Suprapubic skin (tissue), 4 donors: ENCODE results near the gene LMX1A. TPM values are rescaled to one million over a fixed set of nuclear protein-coding genes. Genes with fewer than 3 reads are reported as not detected.

Experiments
- DNase-seq, 2 donors: peaks; one replicate each; pipeline ENCODE4 v3.0.0-alpha.2; 2019; ENCODE audit warnings: low spot score in 2 of 2
- H3K27ac ChIP-seq: fragments of 200-600 bp; sonication (generic); one replicate; pipeline ENCODE4 v1.5.1; 2019
- H3K27me3 ChIP-seq: fragments of 200-600 bp; sonication (generic); one replicate; pipeline ENCODE4 v1.5.1; 2019
- H3K36me3 ChIP-seq: fragments of 200-600 bp; sonication (generic); one replicate; pipeline ENCODE4 v1.5.1; 2019
- H3K4me1 ChIP-seq: fragments of 200-600 bp; sonication (generic); one replicate; pipeline ENCODE4 v1.5.1; 2019
- H3K4me3 ChIP-seq: fragments of 200-600 bp; sonication (generic); one replicate; pipeline ENCODE4 v1.5.1; 2019; ENCODE audit warnings: mild to moderate bottlenecking
- H3K9me3 ChIP-seq: fragments of 200-600 bp; sonication (generic); one replicate; pipeline ENCODE4 v1.5.1; 2019
- EP300 ChIP-seq: sonication (generic); formaldehyde crosslinking; IDR thresholded peaks from one replicate; pipeline ENCODE4 v1.6.1; 2017; ENCODE audit warnings: antibody characterized with exemption
- POLR2A ChIP-seq, 2 donors: fragments of 450-650 bp; IDR thresholded peaks; one replicate each; pipeline ENCODE4 v1.6.1; 2017; ENCODE audit warnings: antibody characterized with exemption in 2 of 2, mild to moderate bottlenecking in 2 of 2, moderate library complexity in 2 of 2
- POLR2AphosphoS5 ChIP-seq, 3 donors: sonication (generic); formaldehyde crosslinking; IDR thresholded peaks; one replicate each; pipeline ENCODE4 v1.6.1; 2017; ENCODE audit warnings: antibody characterized with exemption in 3 of 3
- WGBS: methylation state at CpG from one replicate; pipeline ENCODE4 v1.1.5; 2018; 5-methylcytosine and 5-hydroxymethylcytosine counted together
- total RNA-seq, 4 donors: library from RNA; depleted of rRNA; stranded (reverse); fragments of >200 nt; gene quantifications; one replicate each; pipeline ENCODE4 v1.1.0, GENCODE V29; 2016
- TF ChIP-seq, protein P1 (sequence below), 2 donors: fragments of 200-600 bp in 1 of 2; fragments of 450-650 bp in 1 of 2; sonication (generic) in 1 of 2; IDR thresholded peaks; one replicate each; pipeline ENCODE4 v1.5.1; 2016 to 2019; ENCODE audit warnings: antibody characterized with exemption in 2 of 2, mild to moderate bottlenecking in 1 of 2, moderate library complexity in 1 of 2

The LMX1A gene
- total RNA-seq, 4 donors from 2014 or later: 0.44 TPM; not detected in 3

DNA sequence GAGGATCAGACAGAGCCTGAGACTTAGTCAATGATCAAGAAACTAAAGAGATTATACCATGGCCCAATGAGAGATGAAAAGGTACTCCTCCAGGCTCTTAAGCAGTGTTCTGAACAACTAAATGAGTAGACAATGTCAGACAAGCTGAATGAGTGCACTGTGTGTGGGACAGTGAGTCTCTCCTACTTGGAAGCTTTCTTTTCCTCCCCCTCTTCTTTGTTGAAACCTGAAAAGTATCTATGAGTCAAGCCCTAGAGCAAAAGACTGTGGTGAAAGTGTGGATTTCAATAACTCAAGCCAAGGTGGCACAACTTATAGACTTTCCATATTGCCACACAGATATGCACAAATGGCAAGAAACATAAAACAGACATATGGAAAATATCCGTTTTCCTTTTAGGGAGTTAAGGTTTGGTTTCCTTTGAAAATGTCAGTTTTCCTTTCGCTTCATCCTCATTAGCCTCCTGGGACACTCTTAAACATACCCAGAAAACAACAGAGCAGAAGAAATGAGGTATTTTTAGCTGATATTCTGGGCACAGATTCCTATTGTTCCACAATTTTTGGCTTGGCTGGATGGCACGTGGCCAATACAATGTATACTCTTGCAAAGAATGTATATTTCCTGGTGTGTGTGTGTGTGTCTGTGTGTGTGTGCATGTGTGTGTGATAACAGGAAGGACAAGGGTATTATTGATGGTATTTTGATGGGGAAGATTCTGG is 96.6 kb downstream of the LMX1A start:
- no peaks in the 10 kb centered on the region for H3K36me3 ChIP-seq
- TF ChIP-seq, protein P1, sequence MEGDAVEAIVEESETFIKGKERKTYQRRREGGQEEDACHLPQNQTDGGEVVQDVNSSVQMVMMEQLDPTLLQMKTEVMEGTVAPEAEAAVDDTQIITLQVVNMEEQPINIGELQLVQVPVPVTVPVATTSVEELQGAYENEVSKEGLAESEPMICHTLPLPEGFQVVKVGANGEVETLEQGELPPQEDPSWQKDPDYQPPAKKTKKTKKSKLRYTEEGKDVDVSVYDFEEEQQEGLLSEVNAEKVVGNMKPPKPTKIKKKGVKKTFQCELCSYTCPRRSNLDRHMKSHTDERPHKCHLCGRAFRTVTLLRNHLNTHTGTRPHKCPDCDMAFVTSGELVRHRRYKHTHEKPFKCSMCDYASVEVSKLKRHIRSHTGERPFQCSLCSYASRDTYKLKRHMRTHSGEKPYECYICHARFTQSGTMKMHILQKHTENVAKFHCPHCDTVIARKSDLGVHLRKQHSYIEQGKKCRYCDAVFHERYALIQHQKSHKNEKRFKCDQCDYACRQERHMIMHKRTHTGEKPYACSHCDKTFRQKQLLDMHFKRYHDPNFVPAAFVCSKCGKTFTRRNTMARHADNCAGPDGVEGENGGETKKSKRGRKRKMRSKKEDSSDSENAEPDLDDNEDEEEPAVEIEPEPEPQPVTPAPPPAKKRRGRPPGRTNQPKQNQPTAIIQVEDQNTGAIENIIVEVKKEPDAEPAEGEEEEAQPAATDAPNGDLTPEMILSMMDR (IDR thresholded peaks at IDR 0.05): no peak
- TF ChIP-seq EP300: no peak
- no peak for TF ChIP-seq POLR2A (IDR thresholded peaks at IDR 0.05)
- TF ChIP-seq POLR2AphosphoS5 (IDR thresholded peaks at IDR 0.05): no peak
- peaks cover 3% of the 10 kb centered on the region for H3K4me1 ChIP-seq
- no peaks in the 10 kb centered on the region for H3K9me3 ChIP-seq
- WGBS: 49% methylated on average over 3 of the region's 3 CpGs
- H3K4me3 ChIP-seq: no peak overlapping the region
- no peak overlapping the region for H3K27ac ChIP-seq
- DNase-seq: no peak
- no peaks in the 10 kb centered on the region for H3K27me3 ChIP-seq

DNA sequence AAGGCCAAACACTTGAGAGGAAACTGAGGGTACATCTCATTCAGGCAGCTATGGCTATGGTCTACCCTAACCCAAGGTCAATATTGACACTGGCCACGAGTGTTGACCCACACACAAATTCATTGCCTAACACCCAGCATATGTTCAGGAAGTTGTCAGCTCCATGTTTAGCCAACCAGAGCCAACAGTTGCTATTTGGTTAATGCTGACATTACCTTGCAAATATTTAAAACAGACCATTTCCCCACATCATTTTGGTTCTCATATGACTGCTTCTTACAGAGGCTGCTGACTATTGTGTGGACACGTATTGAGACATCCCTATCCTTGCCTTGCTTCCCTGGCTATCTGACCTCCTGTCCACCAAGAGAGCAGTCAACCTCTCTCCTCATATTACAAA is 97.3 kb downstream of the LMX1A start:
- H3K27ac ChIP-seq: no peak overlapping the region
- TF ChIP-seq POLR2AphosphoS5 (IDR thresholded peaks at IDR 0.05): no peak
- no peak for TF ChIP-seq POLR2A (IDR thresholded peaks at IDR 0.05)
- no peak for TF ChIP-seq EP300
- TF ChIP-seq, protein P1 (IDR thresholded peaks at IDR 0.05): no peak
- H3K9me3 ChIP-seq: no peaks in the 10 kb centered on the region
- no peak overlapping the region for H3K4me3 ChIP-seq
- H3K4me1 ChIP-seq: peaks cover 3% of the 10 kb centered on the region
- WGBS: 63% methylated on average over 2 of the region's 2 CpGs
- no peaks in the 10 kb centered on the region for H3K36me3 ChIP-seq
- DNase-seq: no peak
- no peaks in the 10 kb centered on the region for H3K27me3 ChIP-seq

DNA sequence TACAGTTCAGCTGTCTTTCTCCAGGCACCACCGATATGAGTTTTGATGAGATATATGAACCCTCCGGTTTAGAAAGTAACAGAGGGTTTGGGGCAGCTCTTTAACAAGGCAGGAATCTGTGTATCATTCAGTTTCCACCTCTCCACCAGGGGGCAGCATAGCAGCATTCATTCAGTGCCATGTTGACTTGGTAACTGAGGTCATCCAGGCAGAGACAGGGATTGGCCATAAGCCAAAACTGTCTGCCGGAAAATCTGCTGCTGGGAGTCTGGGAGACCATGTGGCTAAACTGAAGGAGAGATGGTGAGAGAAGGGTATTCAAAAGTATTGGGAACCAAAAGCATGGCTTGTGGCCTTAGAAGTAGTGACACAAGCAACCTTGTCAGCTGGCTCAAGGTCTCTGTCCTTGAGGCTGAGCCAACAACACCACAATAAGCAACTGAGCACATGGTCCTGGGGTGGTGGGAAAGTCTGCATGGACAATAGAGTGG is 98.5 kb downstream of the LMX1A start:
- WGBS: 30% methylated on average over 3 of the region's 3 CpGs
- DNase-seq: peak; percentile 79 to 83
- no peaks in the 10 kb centered on the region for H3K27me3 ChIP-seq

DNA sequence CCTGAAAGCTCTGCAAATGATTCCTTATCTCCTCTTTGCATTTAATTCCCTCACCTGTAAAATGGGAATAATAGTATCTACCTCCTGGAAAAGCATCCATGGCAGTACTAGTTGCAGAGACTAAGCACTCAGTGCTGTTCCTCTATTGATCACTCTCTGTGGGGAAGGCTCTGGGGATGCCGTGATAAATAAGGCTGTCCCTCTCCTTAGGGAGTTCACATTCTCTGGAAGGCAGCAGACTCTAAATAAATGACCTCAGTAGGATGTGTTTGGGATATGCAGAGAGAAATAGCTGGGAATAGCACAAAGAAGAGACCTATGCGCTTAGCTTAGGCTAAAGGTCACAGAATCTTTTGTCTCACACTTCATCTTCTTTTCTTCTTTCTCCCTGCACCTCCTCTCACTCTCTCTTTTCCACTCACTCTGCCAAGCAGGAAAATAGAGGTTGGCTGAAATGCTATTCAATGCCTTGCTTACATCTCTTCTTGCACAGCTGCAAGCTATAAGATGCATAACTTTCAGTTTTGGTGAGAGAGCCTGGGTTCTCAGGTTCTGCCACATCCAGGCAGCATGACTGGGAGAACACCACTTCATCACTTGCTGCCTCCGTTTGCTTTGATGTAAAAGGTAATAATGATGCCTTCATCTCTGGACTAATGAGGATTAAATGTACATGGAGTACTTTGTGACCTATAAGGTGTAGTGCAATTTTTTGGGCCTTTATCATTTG is 101.5 kb downstream of the LMX1A start:
- no peaks in the 10 kb centered on the region for H3K36me3 ChIP-seq
- peaks cover 3% of the 10 kb centered on the region for H3K4me1 ChIP-seq
- no peaks in the 10 kb centered on the region for H3K27me3 ChIP-seq
- WGBS: 73% methylated on average over 3 of the region's 3 CpGs
- TF ChIP-seq POLR2AphosphoS5 (IDR thresholded peaks at IDR 0.05): no peak
- TF ChIP-seq POLR2A (IDR thresholded peaks at IDR 0.05): no peak
- no peak for DNase-seq
- no peak overlapping the region for H3K4me3 ChIP-seq
- no peaks in the 10 kb centered on the region for H3K9me3 ChIP-seq
- H3K27ac ChIP-seq: no peak overlapping the region

More for the DNA sequence above, 98.5 kb downstream of the LMX1A start:
- no peaks in the 10 kb centered on the region for H3K9me3 ChIP-seq
- H3K4me1 ChIP-seq: peaks cover 3% of the 10 kb centered on the region
- no peak overlapping the region for H3K27ac ChIP-seq
- TF ChIP-seq, protein P1 (IDR thresholded peaks at IDR 0.05): peak; percentile 65 to 69
- no peak for TF ChIP-seq POLR2A (IDR thresholded peaks at IDR 0.05)
- TF ChIP-seq EP300: no peak
- no peak overlapping the region for H3K4me3 ChIP-seq
- no peaks in the 10 kb centered on the region for H3K36me3 ChIP-seq

DNA sequence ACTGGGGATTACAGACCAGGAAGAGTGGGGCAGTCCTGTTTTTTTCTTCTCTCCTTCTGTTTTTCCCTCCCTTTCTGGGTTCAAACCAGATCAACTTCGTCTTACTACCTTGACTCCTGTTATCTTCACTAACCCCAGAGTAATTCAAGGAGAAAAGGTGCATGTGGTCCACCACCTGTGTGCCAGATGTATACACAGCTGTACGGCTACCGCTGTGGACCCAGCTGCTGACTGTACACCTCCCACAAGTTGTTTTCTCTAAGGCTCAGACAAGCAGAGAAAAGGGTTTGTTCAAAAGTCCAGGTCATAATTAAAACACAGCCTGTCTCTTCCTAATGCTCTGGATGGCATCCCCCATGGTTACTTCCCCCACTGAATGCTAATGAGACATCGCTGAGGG is 102.1 kb downstream of the LMX1A start:
- no peaks in the 10 kb centered on the region for H3K27me3 ChIP-seq
- 85% methylated on average over 4 of the region's 4 CpGs for WGBS
- no peak for TF ChIP-seq POLR2A (IDR thresholded peaks at IDR 0.05)
- TF ChIP-seq, protein P1 (IDR thresholded peaks at IDR 0.05): no peak
- no peak for TF ChIP-seq EP300
- TF ChIP-seq POLR2AphosphoS5 (IDR thresholded peaks at IDR 0.05): no peak
- H3K9me3 ChIP-seq: no peaks in the 10 kb centered on the region
- H3K36me3 ChIP-seq: no peaks in the 10 kb centered on the region
- H3K4me3 ChIP-seq: no peak overlapping the region
- peaks cover 3% of the 10 kb centered on the region for H3K4me1 ChIP-seq
- DNase-seq: no peak
- no peak overlapping the region for H3K27ac ChIP-seq
